ENCODE results near the gene TSR3. TPM values are rescaled to one million over a fixed set of nuclear protein-coding genes. Genes with fewer than 3 reads are reported as not detected.

The TSR3 gene
- polyA plus RNA-seq, 1 of the 3 experiments (the other 2 are of a cell fraction), result 87.3 TPM

- POLR2A ChIA-PET, result no interaction called here
- Histone ChIP-seq H4K20me1 (ENCODE audit: insufficient read depth) (peaks cover 5% of the 10 kb centered on the region; the same call in 1 of the 2 replicates), H3K4me3 (ENCODE audit: low read depth in 2 of 2, low read length in 1 of 2) (no peak overlapping the region), H3F3A (replicated peaks; ENCODE audit: insufficient read depth) (peaks cover 11% of the 10 kb centered on the region), H3K27me3 (ENCODE audit: insufficient read depth) (no peaks in the 10 kb centered on the region), H3K9me3 (no peaks in the 10 kb centered on the region), H3K9ac (no peak overlapping the region), H3K9me2 (no peaks in the 10 kb centered on the region), H3K36me3 (replicated peaks in 1 of 2; ENCODE audit: control insufficient read depth in 1 of 2, insufficient read depth in 2 of 2, low read length in 1 of 2) (peaks cover 10 to 60% of the 10 kb centered on the region in 2 experiments), H3K79me2 (ENCODE audit: insufficient read depth) (peaks cover 10% of the 10 kb centered on the region; the same call in 1 of the 2 replicates), H3K4me1 (ENCODE audit: control insufficient read depth in 1 of 2, insufficient read depth in 2 of 2, low read depth in 1 of 2, low read length in 1 of 2) (no peaks in the 10 kb centered on the region), H3K27ac (ENCODE audit: low read depth in 2 of 2, low read length in 1 of 2) (no peak overlapping the region), H3K4me2 (no peak overlapping the region), H2AFZ (ENCODE audit: low read depth) (no peak overlapping the region)
- WGBS (ENCODE audit: low lambda C conversion rate), result 92% methylated on average over 11 of the region's 24 CpGs
- DNase-seq, result no peak
- CTCF ChIA-PET, result no interaction called here
- TF ChIP-seq, protein P1, sequence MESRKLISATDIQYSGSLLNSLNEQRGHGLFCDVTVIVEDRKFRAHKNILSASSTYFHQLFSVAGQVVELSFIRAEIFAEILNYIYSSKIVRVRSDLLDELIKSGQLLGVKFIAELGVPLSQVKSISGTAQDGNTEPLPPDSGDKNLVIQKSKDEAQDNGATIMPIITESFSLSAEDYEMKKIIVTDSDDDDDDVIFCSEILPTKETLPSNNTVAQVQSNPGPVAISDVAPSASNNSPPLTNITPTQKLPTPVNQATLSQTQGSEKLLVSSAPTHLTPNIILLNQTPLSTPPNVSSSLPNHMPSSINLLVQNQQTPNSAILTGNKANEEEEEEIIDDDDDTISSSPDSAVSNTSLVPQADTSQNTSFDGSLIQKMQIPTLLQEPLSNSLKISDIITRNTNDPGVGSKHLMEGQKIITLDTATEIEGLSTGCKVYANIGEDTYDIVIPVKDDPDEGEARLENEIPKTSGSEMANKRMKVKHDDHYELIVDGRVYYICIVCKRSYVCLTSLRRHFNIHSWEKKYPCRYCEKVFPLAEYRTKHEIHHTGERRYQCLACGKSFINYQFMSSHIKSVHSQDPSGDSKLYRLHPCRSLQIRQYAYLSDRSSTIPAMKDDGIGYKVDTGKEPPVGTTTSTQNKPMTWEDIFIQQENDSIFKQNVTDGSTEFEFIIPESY (IDR thresholded peaks at IDR 0.05; ENCODE audit: borderline replicate concordance, low read depth), result no peak
- TF ChIP-seq PBX3 (IDR thresholded peaks at IDR 0.05) (no peak), GABPA (IDR thresholded peaks at IDR 0.05; ENCODE audit: low read depth) (no peak), YY1 (IDR thresholded peaks at IDR 0.05; ENCODE audit: low read depth) (no peak), SMC3 (IDR thresholded peaks at IDR 0.05; ENCODE audit: low read depth, low read length) (no peak), USF1 (IDR thresholded peaks at IDR 0.05; ENCODE audit: borderline replicate concordance, low read depth) (no peak), JUND (IDR thresholded peaks at IDR 0.05) (no peak), NRF1 (IDR thresholded peaks at IDR 0.05; ENCODE audit: low read depth, low read length) (no peak)
- TF ChIP-seq, protein P2, sequence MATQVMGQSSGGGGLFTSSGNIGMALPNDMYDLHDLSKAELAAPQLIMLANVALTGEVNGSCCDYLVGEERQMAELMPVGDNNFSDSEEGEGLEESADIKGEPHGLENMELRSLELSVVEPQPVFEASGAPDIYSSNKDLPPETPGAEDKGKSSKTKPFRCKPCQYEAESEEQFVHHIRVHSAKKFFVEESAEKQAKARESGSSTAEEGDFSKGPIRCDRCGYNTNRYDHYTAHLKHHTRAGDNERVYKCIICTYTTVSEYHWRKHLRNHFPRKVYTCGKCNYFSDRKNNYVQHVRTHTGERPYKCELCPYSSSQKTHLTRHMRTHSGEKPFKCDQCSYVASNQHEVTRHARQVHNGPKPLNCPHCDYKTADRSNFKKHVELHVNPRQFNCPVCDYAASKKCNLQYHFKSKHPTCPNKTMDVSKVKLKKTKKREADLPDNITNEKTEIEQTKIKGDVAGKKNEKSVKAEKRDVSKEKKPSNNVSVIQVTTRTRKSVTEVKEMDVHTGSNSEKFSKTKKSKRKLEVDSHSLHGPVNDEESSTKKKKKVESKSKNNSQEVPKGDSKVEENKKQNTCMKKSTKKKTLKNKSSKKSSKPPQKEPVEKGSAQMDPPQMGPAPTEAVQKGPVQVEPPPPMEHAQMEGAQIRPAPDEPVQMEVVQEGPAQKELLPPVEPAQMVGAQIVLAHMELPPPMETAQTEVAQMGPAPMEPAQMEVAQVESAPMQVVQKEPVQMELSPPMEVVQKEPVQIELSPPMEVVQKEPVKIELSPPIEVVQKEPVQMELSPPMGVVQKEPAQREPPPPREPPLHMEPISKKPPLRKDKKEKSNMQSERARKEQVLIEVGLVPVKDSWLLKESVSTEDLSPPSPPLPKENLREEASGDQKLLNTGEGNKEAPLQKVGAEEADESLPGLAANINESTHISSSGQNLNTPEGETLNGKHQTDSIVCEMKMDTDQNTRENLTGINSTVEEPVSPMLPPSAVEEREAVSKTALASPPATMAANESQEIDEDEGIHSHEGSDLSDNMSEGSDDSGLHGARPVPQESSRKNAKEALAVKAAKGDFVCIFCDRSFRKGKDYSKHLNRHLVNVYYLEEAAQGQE (IDR thresholded peaks at IDR 0.05; ENCODE audit: low read depth, low read length), result no peak
- TF ChIP-seq, protein P3, sequence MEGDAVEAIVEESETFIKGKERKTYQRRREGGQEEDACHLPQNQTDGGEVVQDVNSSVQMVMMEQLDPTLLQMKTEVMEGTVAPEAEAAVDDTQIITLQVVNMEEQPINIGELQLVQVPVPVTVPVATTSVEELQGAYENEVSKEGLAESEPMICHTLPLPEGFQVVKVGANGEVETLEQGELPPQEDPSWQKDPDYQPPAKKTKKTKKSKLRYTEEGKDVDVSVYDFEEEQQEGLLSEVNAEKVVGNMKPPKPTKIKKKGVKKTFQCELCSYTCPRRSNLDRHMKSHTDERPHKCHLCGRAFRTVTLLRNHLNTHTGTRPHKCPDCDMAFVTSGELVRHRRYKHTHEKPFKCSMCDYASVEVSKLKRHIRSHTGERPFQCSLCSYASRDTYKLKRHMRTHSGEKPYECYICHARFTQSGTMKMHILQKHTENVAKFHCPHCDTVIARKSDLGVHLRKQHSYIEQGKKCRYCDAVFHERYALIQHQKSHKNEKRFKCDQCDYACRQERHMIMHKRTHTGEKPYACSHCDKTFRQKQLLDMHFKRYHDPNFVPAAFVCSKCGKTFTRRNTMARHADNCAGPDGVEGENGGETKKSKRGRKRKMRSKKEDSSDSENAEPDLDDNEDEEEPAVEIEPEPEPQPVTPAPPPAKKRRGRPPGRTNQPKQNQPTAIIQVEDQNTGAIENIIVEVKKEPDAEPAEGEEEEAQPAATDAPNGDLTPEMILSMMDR (IDR thresholded peaks at IDR 0.05), result no peak
These were observed 15.1 kb upstream of the TSR3 start for GRCh38 chr16:1366712-1367299.

Measured in SK-N-SH (cell line).